ENCODE measurements around the gene VAV1.

The VAV1 gene

DNA sequence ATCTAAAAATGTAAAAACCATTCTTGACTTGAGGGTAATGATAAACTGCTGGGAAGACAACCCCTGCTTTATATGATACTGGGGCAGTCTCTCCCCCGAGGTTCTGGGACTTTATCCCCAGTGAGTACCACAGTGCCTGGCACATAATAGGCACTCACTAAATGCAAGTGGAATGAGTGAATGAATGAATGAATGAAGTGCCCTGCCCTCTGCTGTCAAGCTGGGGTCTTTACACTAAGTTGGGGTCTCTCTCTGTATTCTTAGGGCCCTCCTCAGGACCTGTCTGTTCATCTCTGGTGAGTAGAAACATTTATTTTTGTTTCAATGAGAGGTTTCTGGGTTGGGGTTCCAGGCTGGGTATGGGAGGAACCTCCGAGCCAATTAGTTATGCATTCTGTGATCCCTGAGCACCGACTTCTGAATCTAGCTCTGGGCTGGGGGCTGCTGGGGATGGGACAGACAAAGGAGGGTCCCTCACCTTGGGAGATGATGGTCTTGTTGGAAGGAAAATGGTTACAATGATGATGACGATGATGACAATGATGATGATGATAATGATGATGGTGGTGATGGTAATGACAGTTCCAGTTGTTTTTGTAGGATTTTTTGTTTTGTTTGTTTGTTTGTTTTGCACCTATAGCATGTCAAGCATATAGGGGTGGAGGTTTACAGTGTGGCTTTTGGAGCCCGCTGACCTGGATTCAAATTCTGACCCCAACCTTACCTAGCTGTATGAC is 70.5 kb downstream of the VAV1 start:
- Histone ChIP-seq H3K27ac (ENCODE audit: extremely low read depth, low read depth, low read length) (no peak overlapping the region), H3K4me3 (ENCODE audit: low read depth, low read length) (no peak overlapping the region), H3K4me1 (ENCODE audit: control insufficient read depth, insufficient read depth, low read length) (no peaks in the 10 kb centered on the region), H3K36me3 (ENCODE audit: control insufficient read depth in 2 of 2, insufficient read depth in 1 of 2, low read length in 2 of 2) (no peaks in the 10 kb centered on the region), H3K9me3 (ENCODE audit: control insufficient read depth, insufficient read depth, low read depth, low read length) (no peaks in the 10 kb centered on the region)
- ChIA-PET POLR2A (no interaction called here), CTCF (interaction anchor here (0.7 kb wide), 1 partner anchor 30 kb away, joined by 3 read pairs; no protein-coding TSS in a partner anchor)
- TF ChIP-seq ZNF549 (tag by site-specific recombination; IDR thresholded peaks at IDR 0.05): no peak
- no peak for TF ChIP-seq ZNF624 (tag by site-specific recombination; IDR thresholded peaks at IDR 0.05)
- no peak for TF ChIP-seq ZNF776 (tag by site-specific recombination; IDR thresholded peaks at IDR 0.05; ENCODE audit: borderline replicate concordance)
- no peak for TF ChIP-seq ZNF354C (tag by site-specific recombination; IDR thresholded peaks at IDR 0.05; ENCODE audit: borderline replicate concordance, low read depth)
- no peak for TF ChIP-seq ZNF426 (tag by site-specific recombination; IDR thresholded peaks at IDR 0.05)
- no peak; the same call in 1 of the 2 replicates for TF ChIP-seq ZNF664 (tag by site-specific recombination; IDR thresholded peaks at IDR 0.05)
- TF ChIP-seq ZNF391 (tag by site-specific recombination; IDR thresholded peaks at IDR 0.05; ENCODE audit: borderline replicate concordance, low read depth): no peak
- TF ChIP-seq, protein P1, sequence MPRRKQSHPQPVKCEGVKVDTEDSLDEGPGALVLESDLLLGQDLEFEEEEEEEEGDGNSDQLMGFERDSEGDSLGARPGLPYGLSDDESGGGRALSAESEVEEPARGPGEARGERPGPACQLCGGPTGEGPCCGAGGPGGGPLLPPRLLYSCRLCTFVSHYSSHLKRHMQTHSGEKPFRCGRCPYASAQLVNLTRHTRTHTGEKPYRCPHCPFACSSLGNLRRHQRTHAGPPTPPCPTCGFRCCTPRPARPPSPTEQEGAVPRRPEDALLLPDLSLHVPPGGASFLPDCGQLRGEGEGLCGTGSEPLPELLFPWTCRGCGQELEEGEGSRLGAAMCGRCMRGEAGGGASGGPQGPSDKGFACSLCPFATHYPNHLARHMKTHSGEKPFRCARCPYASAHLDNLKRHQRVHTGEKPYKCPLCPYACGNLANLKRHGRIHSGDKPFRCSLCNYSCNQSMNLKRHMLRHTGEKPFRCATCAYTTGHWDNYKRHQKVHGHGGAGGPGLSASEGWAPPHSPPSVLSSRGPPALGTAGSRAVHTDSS (tag by site-specific recombination; IDR thresholded peaks at IDR 0.05): peak; percentile 85
- no peak for TF ChIP-seq KLF10 (tag by site-specific recombination; IDR thresholded peaks at IDR 0.05)

DNA sequence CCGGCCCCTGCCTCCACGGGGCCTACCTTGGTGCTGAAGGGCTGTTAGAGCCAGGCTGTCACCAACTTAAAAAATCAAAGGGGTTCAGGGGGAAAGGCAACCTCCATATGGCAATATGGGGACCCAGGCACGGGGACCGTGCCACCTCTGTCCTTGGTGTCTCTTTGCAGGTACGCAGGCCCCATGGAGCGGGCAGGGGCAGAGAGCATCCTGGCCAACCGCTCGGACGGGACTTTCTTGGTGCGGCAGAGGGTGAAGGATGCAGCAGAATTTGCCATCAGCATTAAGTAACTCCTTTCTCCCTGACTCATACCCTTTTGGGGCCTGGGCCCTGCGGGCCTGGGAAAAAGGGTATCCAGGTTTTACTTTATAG is 75.3 kb downstream of the VAV1 start:
- Histone ChIP-seq H3K36me3 (ENCODE audit: control insufficient read depth in 2 of 2, insufficient read depth in 1 of 2, low read length in 2 of 2) (no peaks in the 10 kb centered on the region), H3K4me1 (ENCODE audit: control insufficient read depth, insufficient read depth, low read length) (no peaks in the 10 kb centered on the region), H3K27ac (ENCODE audit: extremely low read depth, low read depth, low read length) (no peak overlapping the region), H3K4me3 (ENCODE audit: low read depth, low read length) (no peak overlapping the region), H3K9me3 (ENCODE audit: control insufficient read depth, insufficient read depth, low read depth, low read length) (no peaks in the 10 kb centered on the region)
- ChIA-PET CTCF (no interaction called here), POLR2A (no interaction called here)
- TF ChIP-seq ZNF302 (tag by site-specific recombination; IDR thresholded peaks at IDR 0.05; ENCODE audit: low read depth): no peak
- no peak for TF ChIP-seq ZNF391 (tag by site-specific recombination; IDR thresholded peaks at IDR 0.05; ENCODE audit: borderline replicate concordance, low read depth)
- no peak for TF ChIP-seq ZSCAN23 (tag by site-specific recombination; IDR thresholded peaks at IDR 0.05)
- no peak for TF ChIP-seq ZBTB17 (tag by site-specific recombination; IDR thresholded peaks at IDR 0.05)
- TF ChIP-seq, protein P2, sequence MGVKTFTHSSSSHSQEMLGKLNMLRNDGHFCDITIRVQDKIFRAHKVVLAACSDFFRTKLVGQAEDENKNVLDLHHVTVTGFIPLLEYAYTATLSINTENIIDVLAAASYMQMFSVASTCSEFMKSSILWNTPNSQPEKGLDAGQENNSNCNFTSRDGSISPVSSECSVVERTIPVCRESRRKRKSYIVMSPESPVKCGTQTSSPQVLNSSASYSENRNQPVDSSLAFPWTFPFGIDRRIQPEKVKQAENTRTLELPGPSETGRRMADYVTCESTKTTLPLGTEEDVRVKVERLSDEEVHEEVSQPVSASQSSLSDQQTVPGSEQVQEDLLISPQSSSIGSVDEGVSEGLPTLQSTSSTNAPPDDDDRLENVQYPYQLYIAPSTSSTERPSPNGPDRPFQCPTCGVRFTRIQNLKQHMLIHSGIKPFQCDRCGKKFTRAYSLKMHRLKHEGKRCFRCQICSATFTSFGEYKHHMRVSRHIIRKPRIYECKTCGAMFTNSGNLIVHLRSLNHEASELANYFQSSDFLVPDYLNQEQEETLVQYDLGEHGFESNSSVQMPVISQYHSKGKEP (tag by site-specific recombination; IDR thresholded peaks at IDR 0.05): no peak
- TF ChIP-seq, protein P3, sequence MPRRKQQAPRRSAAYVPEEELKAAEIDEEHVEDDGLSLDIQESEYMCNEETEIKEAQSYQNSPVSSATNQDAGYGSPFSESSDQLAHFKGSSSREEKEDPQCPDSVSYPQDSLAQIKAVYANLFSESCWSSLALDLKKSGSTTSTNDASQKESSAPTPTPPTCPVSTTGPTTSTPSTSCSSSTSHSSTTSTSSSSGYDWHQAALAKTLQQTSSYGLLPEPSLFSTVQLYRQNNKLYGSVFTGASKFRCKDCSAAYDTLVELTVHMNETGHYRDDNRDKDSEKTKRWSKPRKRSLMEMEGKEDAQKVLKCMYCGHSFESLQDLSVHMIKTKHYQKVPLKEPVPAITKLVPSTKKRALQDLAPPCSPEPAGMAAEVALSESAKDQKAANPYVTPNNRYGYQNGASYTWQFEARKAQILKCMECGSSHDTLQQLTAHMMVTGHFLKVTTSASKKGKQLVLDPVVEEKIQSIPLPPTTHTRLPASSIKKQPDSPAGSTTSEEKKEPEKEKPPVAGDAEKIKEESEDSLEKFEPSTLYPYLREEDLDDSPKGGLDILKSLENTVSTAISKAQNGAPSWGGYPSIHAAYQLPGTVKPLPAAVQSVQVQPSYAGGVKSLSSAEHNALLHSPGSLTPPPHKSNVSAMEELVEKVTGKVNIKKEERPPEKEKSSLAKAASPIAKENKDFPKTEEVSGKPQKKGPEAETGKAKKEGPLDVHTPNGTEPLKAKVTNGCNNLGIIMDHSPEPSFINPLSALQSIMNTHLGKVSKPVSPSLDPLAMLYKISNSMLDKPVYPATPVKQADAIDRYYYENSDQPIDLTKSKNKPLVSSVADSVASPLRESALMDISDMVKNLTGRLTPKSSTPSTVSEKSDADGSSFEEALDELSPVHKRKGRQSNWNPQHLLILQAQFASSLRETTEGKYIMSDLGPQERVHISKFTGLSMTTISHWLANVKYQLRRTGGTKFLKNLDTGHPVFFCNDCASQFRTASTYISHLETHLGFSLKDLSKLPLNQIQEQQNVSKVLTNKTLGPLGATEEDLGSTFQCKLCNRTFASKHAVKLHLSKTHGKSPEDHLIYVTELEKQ (tag by site-specific recombination; IDR thresholded peaks at IDR 0.05; ENCODE audit: borderline replicate concordance): no peak
- TF ChIP-seq ZNF560 (tag by site-specific recombination; IDR thresholded peaks at IDR 0.05; ENCODE audit: borderline replicate concordance): no peak
- TF ChIP-seq, protein P4, sequence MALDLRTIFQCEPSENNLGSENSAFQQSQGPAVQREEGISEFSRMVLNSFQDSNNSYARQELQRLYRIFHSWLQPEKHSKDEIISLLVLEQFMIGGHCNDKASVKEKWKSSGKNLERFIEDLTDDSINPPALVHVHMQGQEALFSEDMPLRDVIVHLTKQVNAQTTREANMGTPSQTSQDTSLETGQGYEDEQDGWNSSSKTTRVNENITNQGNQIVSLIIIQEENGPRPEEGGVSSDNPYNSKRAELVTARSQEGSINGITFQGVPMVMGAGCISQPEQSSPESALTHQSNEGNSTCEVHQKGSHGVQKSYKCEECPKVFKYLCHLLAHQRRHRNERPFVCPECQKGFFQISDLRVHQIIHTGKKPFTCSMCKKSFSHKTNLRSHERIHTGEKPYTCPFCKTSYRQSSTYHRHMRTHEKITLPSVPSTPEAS (tag by site-specific recombination; IDR thresholded peaks at IDR 0.05): no peak

Measured in HEK293 (cell line).